ENCODE data around the gene ADAM15. TPM values are rescaled to one million over a fixed set of nuclear protein-coding genes. Genes with fewer than 3 reads are reported as not detected.
A peak's percentile ranks its signal among the peaks of the same experiment; 100 is the strongest.

The ADAM15 gene
- total and polyA plus RNA-seq, 2 of the 8 experiments (the other 6 are each of a cell fraction or from before 2014, with no cell fraction given), result 32.9 to 37.6 TPM

DNA sequence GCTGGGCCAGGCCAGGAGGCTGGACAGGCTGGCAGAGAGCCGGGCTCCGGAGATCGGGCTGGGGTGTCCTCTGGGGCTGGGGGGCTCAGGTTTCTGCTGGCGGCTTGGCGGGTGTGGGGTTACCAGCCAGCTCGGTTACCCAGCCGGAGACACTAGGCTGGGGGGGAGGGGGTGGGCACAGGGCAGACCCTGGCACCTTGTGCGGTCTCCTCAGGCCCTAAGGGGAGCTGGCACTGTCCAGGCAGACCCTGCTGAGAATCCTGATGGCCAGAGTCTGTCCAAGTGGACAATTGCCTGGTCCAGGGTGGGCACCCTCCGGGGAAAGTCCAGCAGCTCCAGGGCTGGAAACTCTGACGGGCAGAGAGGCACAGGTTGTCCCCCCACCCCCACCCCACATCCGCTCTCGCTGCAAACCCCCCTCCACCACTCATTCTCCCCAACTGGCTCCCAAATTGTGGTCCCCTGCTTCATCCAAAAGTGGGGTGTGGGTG is 41.9 kb upstream of the ADAM15 start:
- Histone ChIP-seq H3K9me3 (ENCODE audit: insufficient read depth in 2 of 2, low read depth in 1 of 2, low read length in 1 of 2) (no peaks in the 10 kb centered on the region), H3K23me2 (ENCODE audit: low read depth, low read length) (peaks cover 2% of the 10 kb centered on the region; the same call in 1 of the 2 replicates), H3K79me2 (ENCODE audit: control insufficient read depth in 1 of 2, insufficient read depth in 2 of 2, low read length in 2 of 2) (peaks cover 0 to 55% of the 10 kb centered on the region in 2 experiments; a peak in 3 of 4 replicates), H2AK5ac (ENCODE audit: low read depth, low read length) (no peak overlapping the region), H4K8ac (ENCODE audit: extremely low read depth, insufficient read depth, low read length) (no peak overlapping the region), H4K20me1 (replicated peaks in 1 of 2; ENCODE audit: control insufficient read depth in 1 of 2, insufficient read depth in 2 of 2, low read length in 2 of 2) (peaks cover 0 to 16% of the 10 kb centered on the region in 2 experiments), H2BK20ac (ENCODE audit: low read length) (no peak overlapping the region), H4K91ac (replicated peaks; ENCODE audit: insufficient read length, low read length) (no peak overlapping the region), H3K4me2 (ENCODE audit: insufficient read depth in 1 of 2, low read depth in 2 of 2, low read length in 2 of 2) (0 out of 4 replicates have a peak overlapping the region, but pooled peaks have one; percentile 34 to 42), H3K4me1 (replicated peaks in 1 of 4; ENCODE audit: control insufficient read depth in 3 of 4, insufficient read depth in 4 of 4, low read length in 3 of 4) (peaks cover 14 to 63% (median 42%) of the 10 kb centered on the region in 4 experiments), H3K9ac (replicated peaks in 1 of 4; ENCODE audit: extremely low read depth in 1 of 4, low read depth in 3 of 4, low read length in 3 of 4) (no peak overlapping the region), H3K27me3 (replicated peaks in 1 of 4; ENCODE audit: control insufficient read depth in 3 of 4, extremely low read depth in 1 of 4, insufficient read depth in 3 of 4, low read length in 3 of 4) (no peaks in the 10 kb centered on the region), H3K27ac (ENCODE audit: low read depth, low read length) (no peak overlapping the region), H3K14ac (ENCODE audit: insufficient read length) (no peak overlapping the region), H3K4ac (replicated peaks; ENCODE audit: insufficient read length, low read depth, low read length) (no peak overlapping the region), H3K56ac (replicated peaks; ENCODE audit: insufficient read length, low read depth, low read length) (no peak overlapping the region), H3K36me3 (ENCODE audit: control insufficient read depth in 2 of 4, insufficient read depth in 4 of 4, low read length in 3 of 4) (peaks cover 0 to 4% (median 1%) of the 10 kb centered on the region in 4 experiments; a peak in 4 of 8 replicates), H2AFZ (ENCODE audit: low read length) (no peak overlapping the region), H3K23ac (ENCODE audit: insufficient read length) (no peak overlapping the region), H3K79me1 (ENCODE audit: low read depth, low read length) (peaks cover 20% of the 10 kb centered on the region), H2BK15ac (ENCODE audit: low read length) (no peak overlapping the region), H3K4me3 (ENCODE audit: extremely low read depth in 1 of 4, insufficient read depth in 2 of 4, low read depth in 3 of 4, low read length in 4 of 4) (peak overlapping the region in 1 of 4 experiments; percentile 36; a peak in 2 of 8 replicates), H2BK12ac (ENCODE audit: low read depth, low read length) (no peak overlapping the region), H4K5ac (ENCODE audit: insufficient read length, low read depth, low read length) (no peak overlapping the region), H3K18ac (ENCODE audit: extremely low read depth, low read length) (peak overlapping the region; percentile 38; the same call in 1 of the 2 replicates), H2BK120ac (replicated peaks; ENCODE audit: low read depth, low read length) (no peak overlapping the region), H2BK5ac (ENCODE audit: low read depth, low read length) (peak overlapping the region; percentile 44; the same call in 1 of the 2 replicates)
- POLR2A ChIA-PET (ENCODE audit: partially characterized antibody), result interaction anchor here (0.9 to 14.8 kb wide), 5 partner anchors 6 to 54 kb away, joined by 3 to 128 read pairs (median 10); partner anchors contain the start of genes CKS1B, FLAD1, LENEP and PBXIP1
- WGBS, 2 experiments (ENCODE audit: extremely low coverage in 1 of 2, insufficient coverage in 1 of 2, insufficient read length in 1 of 2, insufficient replicate concordance in 2 of 2, low coverage in 1 of 2, low lambda C conversion rate in 2 of 2, missing lambda C conversion rate in 1 of 2), result 91% methylated on average over 10 of the region's 12 CpGs; no CpG with 5 or more reads in 1 of the 2 experiments
- CTCF ChIA-PET (ENCODE audit: partially characterized antibody), result interaction anchor here (0.5 to 18.6 kb wide), 10 partner anchors 9 to 120 kb away, joined by 3 to 354 read pairs (median 4); partner anchors contain the start of genes ADAM15, LENEP and ZBTB7B
- FAIRE-seq (no peak), DNase-seq (ENCODE audit: low read depth in 1 of 2, low spot score in 2 of 2) (no peak)
- TF ChIP-seq, protein P1, sequence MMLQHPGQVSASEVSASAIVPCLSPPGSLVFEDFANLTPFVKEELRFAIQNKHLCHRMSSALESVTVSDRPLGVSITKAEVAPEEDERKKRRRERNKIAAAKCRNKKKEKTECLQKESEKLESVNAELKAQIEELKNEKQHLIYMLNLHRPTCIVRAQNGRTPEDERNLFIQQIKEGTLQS (IDR thresholded peaks at IDR 0.05; ENCODE audit: insufficient read depth, low read depth, low read length), result no peak
- TF ChIP-seq POLR2A (IDR thresholded peaks at IDR 0.05; ENCODE audit: control extremely low read depth in 1 of 2, low read depth in 2 of 2, low read length in 2 of 2) (no peak), RAD21 (IDR thresholded peaks at IDR 0.05 in 1 of 2, conservative IDR thresholded peaks at IDR 0.05 in 1 of 2; ENCODE audit: low read depth in 2 of 2, low read length in 2 of 2) (no peak), FOSL1 (IDR thresholded peaks at IDR 0.05; ENCODE audit: insufficient read depth, low read depth, low read length) (no peak), SP4 (IDR thresholded peaks at IDR 0.05; ENCODE audit: low read length) (no peak), KDM1A (IDR thresholded peaks at IDR 0.05; ENCODE audit: borderline replicate concordance, low read length) (no peak), HDAC2 (IDR thresholded peaks at IDR 0.05; ENCODE audit: borderline replicate concordance in 1 of 2, low read depth in 2 of 2, low read length in 2 of 2) (no peak), SUZ12 (IDR thresholded peaks at IDR 0.05; ENCODE audit: low read length) (no peak), TEAD4 (IDR thresholded peaks at IDR 0.05; ENCODE audit: low read depth, low read length) (no peak), HDAC6 (IDR thresholded peaks at IDR 0.05; ENCODE audit: low read depth, low read length) (no peak), PHF8 (conservative IDR thresholded peaks at IDR 0.05; ENCODE audit: low read depth, low read length) (no peak), ZNF274 (IDR thresholded peaks at IDR 0.05; ENCODE audit: borderline replicate concordance, extremely low read depth, low read length) (no peak)

Data from H1 (cell line).